HUES64 (cell line): ENCODE measurements around the gene ENO2.
"Not testable (repeated sequence)": the region's sequence is repeated elsewhere in the genome, so short reads cannot be mapped to it uniquely, and the experiment has no call there.

Experiments used
- H3K27ac ChIP-seq: 2 replicates; pipeline ENCODE4 v1.7.0; 2013; ENCODE audit warnings: low read depth, low read length, inconsistent platforms
- H3K27me3 ChIP-seq: 2 replicates; pipeline ENCODE4 v1.6.1; 2013; ENCODE audit warnings: mild to moderate bottlenecking, low read length; ENCODE audit not compliant: insufficient read depth
- H3K36me3 ChIP-seq: 2 replicates; pipeline ENCODE4 v1.6.1; 2013; ENCODE audit warnings: mild to moderate bottlenecking, low read length; ENCODE audit not compliant: insufficient read depth
- H3K4me1 ChIP-seq: 2 replicates; pipeline ENCODE4 v1.6.1; 2013; ENCODE audit warnings: mild to moderate bottlenecking, low read length, moderate library complexity; ENCODE audit not compliant: insufficient read depth
- H3K4me3 ChIP-seq: 2 replicates; pipeline ENCODE4 v1.5.1; 2013; ENCODE audit warnings: mild to moderate bottlenecking, low read length, moderate library complexity
- H3K9ac ChIP-seq: 2 replicates; pipeline ENCODE4 v1.6.1; 2013; ENCODE audit warnings: mild to moderate bottlenecking, low read depth, low read length
- H3K9me3 ChIP-seq: 2 replicates; pipeline ENCODE4 v1.6.1; 2013; ENCODE audit warnings: low read depth, low read length; ENCODE audit not compliant: insufficient read depth
- WGBS: fragments of 150-250, 120-280 bp; methylation state at CpG from one replicate; pipeline ENCODE4 v1.1.7; 2013; ENCODE audit warnings: missing lambda C conversion rate; 5-methylcytosine and 5-hydroxymethylcytosine counted together

The ENO2 gene

DNA sequence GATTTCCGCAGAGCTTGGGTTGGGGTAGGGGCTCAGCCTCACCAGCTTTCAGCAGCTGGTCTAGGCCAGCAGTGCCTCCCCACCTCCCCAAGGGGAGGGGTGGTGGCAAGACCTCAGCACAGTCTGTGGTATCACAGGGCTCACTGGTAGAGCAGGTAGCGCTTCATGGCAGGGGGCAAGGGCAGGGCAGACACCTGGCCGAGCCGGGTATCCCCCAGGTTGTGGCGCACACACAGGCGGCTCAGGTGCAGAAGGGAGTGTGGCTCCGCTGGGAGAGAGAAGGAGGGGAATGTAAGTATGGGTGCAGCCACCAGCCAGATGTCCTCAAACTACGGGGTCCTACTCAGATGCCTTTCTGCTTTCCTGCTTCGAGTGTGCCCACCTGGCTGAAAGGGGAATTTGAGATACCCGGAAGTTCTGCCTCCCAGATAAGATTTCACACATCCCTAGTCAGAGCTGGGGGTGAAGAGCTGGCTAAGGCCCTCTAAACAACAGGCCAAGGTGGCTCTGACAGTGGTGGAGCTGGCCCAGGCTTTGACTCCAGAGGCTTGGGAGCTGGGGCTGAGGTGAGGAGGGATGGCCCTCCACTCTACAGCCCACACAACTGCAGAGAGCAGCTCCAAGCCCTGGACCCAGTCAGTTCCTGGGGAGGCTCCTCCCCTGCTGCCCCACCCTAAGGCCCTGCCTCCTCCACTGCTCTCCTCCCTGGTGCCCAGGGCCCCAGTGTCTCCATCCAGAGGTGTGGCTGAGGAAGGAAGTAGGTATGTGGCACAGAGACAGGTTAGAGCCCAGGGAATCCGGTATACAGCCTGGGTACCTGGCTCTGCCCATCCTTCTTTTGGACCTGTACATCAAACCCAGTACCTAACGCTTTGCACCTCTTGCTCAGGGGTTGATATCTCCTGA is 43.1 kb upstream of the ENO2 start:
- H3K4me3 ChIP-seq: peak overlapping the region; percentile 96
- WGBS: 86% methylated on average over 12 of the region's 12 CpGs
- no peaks in the 10 kb centered on the region for H3K27me3 ChIP-seq
- no peaks in the 10 kb centered on the region for H3K9me3 ChIP-seq
- peak overlapping the region; percentile 35; the same call in 1 of the 2 replicates for H3K9ac ChIP-seq
- peak overlapping the region; percentile 87; the same call in 1 of the 2 replicates for H3K27ac ChIP-seq
- H3K36me3 ChIP-seq: peaks cover 34% of the 10 kb centered on the region
- H3K4me1 ChIP-seq: peaks cover 22% of the 10 kb centered on the region; the same call in 1 of the 2 replicates

DNA sequence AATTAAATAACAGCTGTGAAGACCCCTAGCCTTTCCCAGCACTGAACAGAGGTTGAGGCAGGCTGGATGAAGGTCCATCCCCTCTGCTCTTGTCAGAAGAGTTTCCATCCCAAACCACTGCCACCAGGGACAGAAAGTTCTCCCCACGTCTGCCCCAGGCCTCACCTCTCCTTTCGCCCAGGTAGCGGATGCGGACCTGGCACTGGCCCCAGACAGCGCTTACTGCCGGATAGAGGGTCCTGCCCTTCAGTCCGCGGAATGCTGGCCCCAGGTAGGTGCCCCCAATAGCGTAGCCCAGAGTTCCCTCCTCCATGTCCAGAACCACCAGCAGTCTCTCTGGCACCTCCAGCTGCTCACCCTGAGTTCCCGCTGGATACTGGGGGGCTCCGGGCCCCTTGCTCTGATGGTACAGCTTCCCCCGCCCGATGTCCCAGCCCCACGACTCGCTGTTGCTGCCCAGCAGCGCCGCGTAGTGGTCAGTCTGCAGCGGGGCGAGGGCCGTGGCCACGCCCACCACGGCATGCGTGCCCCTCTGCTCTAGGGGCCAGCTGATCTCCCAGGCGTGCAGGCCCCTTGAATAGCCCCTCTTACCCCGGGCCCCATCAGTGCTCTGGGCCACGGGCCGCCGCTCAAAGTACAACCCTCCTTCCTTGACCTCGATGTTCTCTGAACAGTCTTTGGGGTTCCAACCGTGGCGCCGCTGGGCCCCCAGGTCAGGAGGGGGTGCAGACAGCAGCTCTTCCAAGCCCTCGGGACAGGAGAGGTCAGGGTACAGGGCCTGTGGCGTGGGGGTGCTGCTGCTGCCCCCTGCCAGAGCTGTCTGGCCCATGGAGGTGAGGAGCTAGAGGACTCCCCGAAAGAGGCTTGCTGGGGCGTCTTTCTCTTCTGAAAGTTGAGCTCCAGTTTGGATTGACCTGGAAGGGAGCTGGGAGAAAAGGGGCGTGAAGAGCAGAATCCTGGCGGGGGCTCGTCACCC is 42.0 kb upstream of the ENO2 start:
- Histone ChIP-seq H3K27me3 (no peaks in the 10 kb centered on the region), H3K9ac (peak overlapping the region; percentile 87), H3K4me1 (peaks cover 18% of the 10 kb centered on the region; the same call in 1 of the 2 replicates), H3K36me3 (peaks cover 34% of the 10 kb centered on the region), H3K27ac (peak overlapping the region; percentile 87), H3K9me3 (no peaks in the 10 kb centered on the region), H3K4me3 (peak overlapping the region; percentile 96)
- 5% methylated on average over 40 of the region's 40 CpGs for WGBS

DNA sequence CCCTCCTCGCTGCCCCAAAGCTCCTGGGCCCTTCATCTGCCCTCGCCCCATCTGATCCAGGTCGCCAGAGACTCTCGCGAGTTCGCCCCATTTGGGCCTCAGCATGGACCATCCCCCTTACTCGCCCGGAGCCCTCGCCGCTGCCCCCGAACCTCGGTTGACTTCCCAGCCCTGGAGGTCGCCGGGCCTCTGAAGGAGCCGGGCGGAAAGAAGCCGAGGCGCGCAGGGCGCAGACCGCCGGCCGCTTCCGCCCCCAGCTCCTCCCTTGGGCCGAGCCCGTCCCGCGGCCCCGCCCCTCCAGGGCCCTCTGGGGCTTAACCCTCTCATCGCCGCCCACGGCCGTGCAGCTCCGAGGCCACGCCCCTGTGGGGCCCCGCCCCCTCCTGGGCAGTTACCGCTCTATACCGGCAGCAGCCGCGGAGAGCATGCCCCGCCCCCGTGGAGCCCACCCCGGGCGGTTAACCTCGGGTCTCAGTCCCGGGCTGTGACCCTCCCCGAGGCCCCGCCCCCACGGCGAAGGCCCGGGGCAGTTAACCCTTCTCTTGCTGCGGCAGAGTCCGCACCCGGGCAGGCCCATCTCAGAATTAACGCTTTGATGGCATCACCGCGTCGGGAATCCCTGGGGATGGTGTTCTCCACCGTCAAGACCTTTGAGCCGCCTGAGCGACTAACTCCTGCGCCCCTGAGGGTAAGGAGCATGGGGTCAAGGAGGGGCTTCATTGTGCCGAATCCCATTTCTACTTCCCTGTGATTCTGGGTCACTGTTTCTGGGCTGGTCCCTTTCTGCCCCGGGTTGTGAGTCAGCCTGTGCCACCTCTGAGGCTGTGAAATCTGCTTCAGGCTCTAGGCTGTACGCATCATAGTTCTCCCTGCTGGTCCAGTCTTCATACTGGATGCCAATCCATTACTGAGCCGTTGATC is 41.0 kb upstream of the ENO2 start, which contains the start of gene SPSB2:
TSS of gene SPSB2 (minus strand) at position 210 of the 921 bp plus-strand sequence. CDS start 402 bp downstream, outside the sequence.
- no peaks in the 10 kb centered on the region for H3K27me3 ChIP-seq
- WGBS: under 1% methylated on average over 66 of the region's 66 CpGs
- H3K9me3 ChIP-seq: no peaks in the 10 kb centered on the region
- H3K36me3 ChIP-seq: peaks cover 33% of the 10 kb centered on the region
- H3K9ac ChIP-seq: peak within 1 kb of the TSS; percentile 87
- peak within 1 kb of the TSS; percentile 96 for H3K4me3 ChIP-seq
- peak within 1 kb of the TSS; percentile 87 for H3K27ac ChIP-seq
- peaks cover 18% of the 10 kb centered on the region; the same call in 1 of the 2 replicates for H3K4me1 ChIP-seq

DNA sequence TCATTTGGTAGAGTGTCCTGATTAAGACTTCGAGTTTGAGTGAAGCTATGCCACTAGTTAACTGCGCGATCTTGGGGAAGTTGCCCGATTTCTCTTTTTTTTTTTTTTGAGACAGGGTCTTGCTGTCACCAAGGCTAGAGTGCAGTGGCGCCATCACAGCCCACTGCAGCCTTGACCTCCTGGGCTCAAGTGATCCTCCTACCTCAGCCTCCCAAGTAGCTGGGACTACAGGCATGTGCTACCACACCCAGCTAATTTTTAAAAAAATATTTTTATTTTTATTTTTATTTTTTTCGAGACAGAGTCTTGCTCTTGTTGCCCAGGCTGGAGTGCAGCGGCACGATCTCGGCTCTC is 40.4 kb upstream of the ENO2 start:
- H3K27me3 ChIP-seq, H3K9me3 ChIP-seq: not testable (repeated sequence)
- Histone ChIP-seq H3K27ac (peak overlapping the region; percentile 51; the same call in 1 of the 2 replicates), H3K4me1 (peaks cover 13% of the 10 kb centered on the region; the same call in 1 of the 2 replicates), H3K36me3 (peaks cover 28% of the 10 kb centered on the region), H3K9ac (0 out of 2 replicates have a peak overlapping the region, but pooled peaks have one; percentile 14), H3K4me3 (peak overlapping the region; percentile 61)
- 58% methylated on average over 9 of the region's 9 CpGs for WGBS

DNA sequence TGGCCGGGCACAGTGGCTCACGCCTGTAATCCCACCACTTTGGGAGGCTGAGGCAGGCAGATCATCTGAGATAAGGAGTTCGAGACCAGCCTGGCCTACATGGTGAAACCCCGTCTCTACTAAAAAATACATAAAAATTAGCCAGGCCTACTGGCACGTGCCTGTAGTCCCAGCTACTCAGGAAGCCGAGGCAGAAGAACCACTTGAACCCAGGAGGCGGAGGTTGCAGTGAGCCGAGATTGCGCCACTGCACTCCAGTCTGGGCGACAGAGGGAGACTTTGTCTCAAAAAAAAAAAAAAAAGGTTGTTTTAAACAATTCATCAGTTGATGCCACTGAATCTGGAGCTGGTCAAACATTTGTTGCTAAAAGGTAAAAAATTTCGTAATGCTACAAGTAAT is 34.6 kb upstream of the ENO2 start:
- H3K27me3 ChIP-seq, H3K4me1 ChIP-seq, H3K4me3 ChIP-seq, H3K9me3 ChIP-seq, H3K27ac ChIP-seq, H3K9ac ChIP-seq: not testable (repeated sequence)
- 95% methylated on average over 10 of the region's 11 CpGs for WGBS
- peaks cover 12% of the 10 kb centered on the region for H3K36me3 ChIP-seq

DNA sequence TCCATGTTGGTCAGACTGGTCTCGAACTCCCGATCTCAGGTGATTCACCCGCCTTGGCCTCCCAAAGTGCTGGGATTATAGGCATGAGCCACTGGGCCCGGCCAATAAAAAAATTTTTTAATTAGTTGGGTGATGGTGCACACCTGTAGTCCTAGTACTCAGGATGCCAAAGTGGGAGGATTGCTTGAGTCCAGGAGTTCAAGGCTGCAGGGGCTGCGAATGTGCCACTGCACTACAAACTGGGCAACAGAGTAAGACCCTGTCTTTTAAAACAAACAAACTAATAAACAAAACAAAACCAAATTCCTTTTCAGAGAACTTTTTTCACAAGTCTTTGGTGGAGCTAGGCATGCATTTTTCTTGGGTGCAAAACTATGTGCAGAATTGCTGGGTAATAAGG is 31.1 kb upstream of the ENO2 start:
- Histone ChIP-seq H3K27me3 (no peaks in the 10 kb centered on the region), H3K27ac (no peak overlapping the region), H3K4me1 (peaks cover 22% of the 10 kb centered on the region), H3K36me3 (peaks cover 11% of the 10 kb centered on the region), H3K4me3 (no peak overlapping the region), H3K9ac (no peak overlapping the region), H3K9me3 (no peaks in the 10 kb centered on the region)
- 96% methylated on average over 5 of the region's 5 CpGs for WGBS

DNA sequence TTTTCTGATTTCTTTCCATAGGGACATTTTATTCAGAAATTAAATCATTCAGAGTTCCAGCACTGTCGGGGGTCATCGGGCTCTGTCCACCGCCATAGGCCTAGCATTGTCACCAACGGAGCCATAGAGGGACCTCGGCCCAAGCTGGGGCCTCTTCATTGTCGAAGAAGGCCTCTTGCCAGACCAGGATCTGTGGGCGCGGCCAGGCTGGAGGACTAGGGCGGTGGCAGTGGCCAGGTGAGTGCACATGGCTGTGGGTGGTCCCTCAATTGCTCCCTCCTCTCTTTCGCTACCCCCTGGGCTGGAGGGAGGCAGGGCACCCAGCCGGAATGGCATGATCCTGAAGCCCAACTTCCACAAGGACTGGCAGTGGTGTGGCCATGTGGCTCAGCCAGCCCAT is 30.7 kb upstream of the ENO2 start:
- H3K9me3 ChIP-seq: no peaks in the 10 kb centered on the region

DNA sequence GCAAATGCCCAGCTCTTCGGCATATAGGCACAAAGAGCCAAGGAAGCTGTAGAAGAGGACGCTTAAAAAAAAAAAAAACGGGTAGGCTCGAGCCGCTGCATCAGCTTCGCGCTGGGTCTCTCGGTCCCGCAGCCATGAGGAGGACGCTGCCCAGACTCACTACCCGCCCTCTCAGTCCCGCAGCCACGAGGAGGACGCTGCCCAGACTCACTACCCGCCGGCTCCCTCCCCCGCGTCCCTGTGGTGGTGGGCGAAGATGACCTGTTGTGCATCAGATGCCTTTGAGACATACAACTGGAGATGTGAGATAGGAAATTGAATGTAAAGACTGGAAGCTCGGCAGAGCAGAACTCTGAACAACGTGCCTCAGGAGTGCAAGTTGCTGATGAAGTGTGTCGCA is 29.8 kb upstream of the ENO2 start:
- Histone ChIP-seq H3K9ac (no peak overlapping the region), H3K4me1 (peaks cover 29% of the 10 kb centered on the region), H3K36me3 (peaks cover 11% of the 10 kb centered on the region), H3K27me3 (no peaks in the 10 kb centered on the region), H3K9me3 (no peaks in the 10 kb centered on the region), H3K4me3 (no peak overlapping the region), H3K27ac (peak overlapping the region; percentile 97)
- 77% methylated on average over 22 of the region's 22 CpGs for WGBS

More for the DNA sequence above, 30.7 kb upstream of the ENO2 start:
- H3K4me1 ChIP-seq: peaks cover 26% of the 10 kb centered on the region
- H3K36me3 ChIP-seq: peaks cover 11% of the 10 kb centered on the region
- WGBS: 93% methylated on average over 11 of the region's 11 CpGs
- 0 out of 2 replicates have a peak overlapping the region, but pooled peaks have one; percentile 19 for H3K27ac ChIP-seq
- H3K9ac ChIP-seq: no peak overlapping the region
- no peak overlapping the region for H3K4me3 ChIP-seq
- H3K27me3 ChIP-seq: no peaks in the 10 kb centered on the region

DNA sequence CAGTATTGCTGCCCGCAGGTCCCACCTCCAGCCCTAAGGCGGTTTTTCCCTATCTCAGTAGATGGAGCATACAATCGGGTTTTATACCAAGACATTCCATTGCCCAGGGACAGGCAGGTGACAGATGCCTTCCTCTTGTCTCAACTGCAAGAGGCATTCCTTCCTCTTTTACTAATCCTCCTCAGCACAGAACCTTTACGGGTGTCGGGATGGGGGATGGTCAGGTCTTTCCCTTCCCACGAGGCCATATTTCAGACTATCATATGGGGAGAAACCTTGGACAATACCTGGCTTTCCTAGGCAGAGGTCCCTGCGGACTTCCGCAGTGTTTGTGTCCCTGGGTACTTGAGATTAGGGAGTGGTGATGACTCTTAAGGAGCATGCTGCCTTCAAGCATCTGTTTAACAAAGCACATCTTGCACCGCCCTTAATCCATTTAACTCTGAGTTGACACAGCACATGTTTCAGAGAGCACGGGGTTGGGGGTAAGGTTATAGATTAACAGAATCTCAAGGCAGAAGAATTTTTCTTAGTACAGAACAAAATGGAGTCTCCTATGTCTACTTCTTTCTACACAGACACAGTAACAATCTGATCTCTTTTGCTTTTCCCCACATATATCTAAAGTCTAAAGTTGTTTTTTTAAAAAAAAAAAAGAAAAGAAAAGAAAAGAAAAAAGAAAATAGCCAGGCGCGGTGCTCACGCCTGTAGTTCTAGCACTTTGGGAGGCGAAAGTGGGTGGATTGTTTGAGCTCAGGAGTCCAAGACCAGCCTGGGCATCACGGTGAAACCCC is 28.0 kb upstream of the ENO2 start:
- 41% methylated on average over 9 of the region's 15 CpGs for WGBS
- Histone ChIP-seq H3K4me1 (peaks cover 35% of the 10 kb centered on the region), H3K36me3 (peaks cover 11% of the 10 kb centered on the region), H3K27ac (peak overlapping the region; percentile 86; the same call in 1 of the 2 replicates)
- H3K9ac ChIP-seq, H3K9me3 ChIP-seq, H3K27me3 ChIP-seq, H3K4me3 ChIP-seq: not testable (repeated sequence)
